Gastrocnemius medialis (tissue), 4 donors: ENCODE results near the gene TSEN2.

Experiments used
- CTCF ChIP-seq, 5 experiments: fragments of 450-650 bp in 3 of 5; fragments of 200-600 bp in 2 of 5; sonication (generic) in 2 of 5; IDR thresholded peaks in 4 of 5; conservative IDR thresholded peaks in 1 of 5; 1 replicate in 4 of 5; 2 replicates in 1 of 5; pipeline ENCODE4 v1.5.1; 2016 to 2019; ENCODE audit warnings: antibody characterized with exemption in 5 of 5, mild to moderate bottlenecking in 3 of 5, moderate library complexity in 3 of 5
- POLR2A ChIP-seq, 2 donors: fragments of 450-650 bp; IDR thresholded peaks; one replicate each; pipeline ENCODE4 v1.6.1; 2017; ENCODE audit warnings: antibody characterized with exemption in 2 of 2, mild to moderate bottlenecking in 2 of 2, moderate library complexity in 2 of 2

GRCh38 chr3:12470680-12471079 is 13.6 kb upstream of the TSEN2 start:
- TF ChIP-seq CTCF (IDR thresholded peaks at IDR 0.05 in 4 of 5, conservative IDR thresholded peaks at IDR 0.05 in 1 of 5) = no peak
- no peak for TF ChIP-seq POLR2A (IDR thresholded peaks at IDR 0.05)
